ENCODE data around the gene MAML2. TPM values are rescaled to one million over a fixed set of nuclear protein-coding genes. Genes with fewer than 3 reads are reported as not detected.

Gene MAML2
- polyA plus RNA-seq, 1 of the 3 experiments (the other 2 are of a cell fraction) = 20.1 TPM

GRCh38 chr11:96035031-96035739 lies 307.8 kb downstream of the MAML2 start:
- Histone ChIP-seq H3K9me2 (no peaks in the 10 kb centered on the region), H3K9ac (no peak overlapping the region), H3K4me3 (ENCODE audit: low read depth in 2 of 2, low read length in 1 of 2) (no peak overlapping the region), H3F3A (replicated peaks; ENCODE audit: insufficient read depth) (peaks cover 6% of the 10 kb centered on the region), H3K36me3 (replicated peaks in 1 of 2; ENCODE audit: control insufficient read depth in 1 of 2, insufficient read depth in 2 of 2, low read length in 1 of 2) (peaks cover 0 to 15% of the 10 kb centered on the region in 2 experiments), H3K4me2 (no peak overlapping the region), H2AFZ (ENCODE audit: low read depth) (no peak overlapping the region), H3K27ac (ENCODE audit: low read depth in 2 of 2, low read length in 1 of 2) (no peak overlapping the region), H3K4me1 (ENCODE audit: control insufficient read depth in 1 of 2, insufficient read depth in 2 of 2, low read depth in 1 of 2, low read length in 1 of 2) (no peaks in the 10 kb centered on the region), H4K20me1 (ENCODE audit: insufficient read depth) (no peaks in the 10 kb centered on the region), H3K27me3 (ENCODE audit: insufficient read depth) (no peaks in the 10 kb centered on the region), H3K79me2 (ENCODE audit: insufficient read depth) (peaks cover 39% of the 10 kb centered on the region), H3K9me3 (no peaks in the 10 kb centered on the region)
- 77% methylated on average over 5 of the region's 5 CpGs for WGBS (ENCODE audit: low lambda C conversion rate)
- no peak for DNase-seq
- ChIA-PET POLR2A (no interaction called here), CTCF (interaction anchor here (0.8 to 2.1 kb wide), 4 partner anchors 10 to 308 kb away, joined by 3 to 10 read pairs (median 5); partner anchors contain the start of gene MAML2)
- TF ChIP-seq NFIC (IDR thresholded peaks at IDR 0.05; ENCODE audit: borderline replicate concordance) = no peak
- no peak for TF ChIP-seq RCOR1 (IDR thresholded peaks at IDR 0.05; ENCODE audit: low read length)
- TF ChIP-seq FOXM1 (IDR thresholded peaks at IDR 0.05; ENCODE audit: low read depth) = no peak
- no peak for TF ChIP-seq RFX5 (IDR thresholded peaks at IDR 0.05; ENCODE audit: low read length)
- TF ChIP-seq YY1 (IDR thresholded peaks at IDR 0.05; ENCODE audit: low read depth) = no peak
- no peak for TF ChIP-seq FOXJ3 (CRISPR knock-in tag; IDR thresholded peaks at IDR 0.05)
- no peak for TF ChIP-seq TEAD4 (IDR thresholded peaks at IDR 0.05; ENCODE audit: borderline replicate concordance, insufficient read depth)
- TF ChIP-seq REST (IDR thresholded peaks at IDR 0.05; ENCODE audit: low read depth, low read length) = no peak
- TF ChIP-seq JUND (IDR thresholded peaks at IDR 0.05) = no peak
- TF ChIP-seq EP300 (IDR thresholded peaks at IDR 0.05; ENCODE audit: borderline replicate concordance in 1 of 2, low read depth in 1 of 2, low read length in 1 of 2) = no peak
- no peak for TF ChIP-seq TAF1 (IDR thresholded peaks at IDR 0.05; ENCODE audit: borderline replicate concordance, low read depth, low read length)

GRCh38 chr11:96033599-96033998 lies 309.4 kb downstream of the MAML2 start:
- POLR2A ChIA-PET = no interaction called here
- CTCF ChIA-PET = interaction anchor here (2.1 kb wide), 1 partner anchor 309 kb away, joined by 10 read pairs; the partner anchor contains the start of gene MAML2
- 87% methylated on average over 4 of the region's 4 CpGs for WGBS (ENCODE audit: low lambda C conversion rate)
- Histone ChIP-seq H3K4me2 (no peak overlapping the region), H3K27me3 (ENCODE audit: insufficient read depth) (no peaks in the 10 kb centered on the region), H2AFZ (ENCODE audit: low read depth) (no peak overlapping the region), H4K20me1 (ENCODE audit: insufficient read depth) (no peaks in the 10 kb centered on the region), H3K79me2 (ENCODE audit: insufficient read depth) (peaks cover 46% of the 10 kb centered on the region), H3K4me3 (ENCODE audit: low read depth in 2 of 2, low read length in 1 of 2) (no peak overlapping the region), H3K9ac (no peak overlapping the region), H3F3A (replicated peaks; ENCODE audit: insufficient read depth) (peaks cover 6% of the 10 kb centered on the region), H3K27ac (ENCODE audit: low read depth in 2 of 2, low read length in 1 of 2) (no peak overlapping the region), H3K36me3 (replicated peaks in 1 of 2; ENCODE audit: control insufficient read depth in 1 of 2, insufficient read depth in 2 of 2, low read length in 1 of 2) (peaks cover 0 to 13% of the 10 kb centered on the region in 2 experiments), H3K9me2 (no peaks in the 10 kb centered on the region), H3K4me1 (ENCODE audit: control insufficient read depth in 1 of 2, insufficient read depth in 2 of 2, low read depth in 1 of 2, low read length in 1 of 2) (no peaks in the 10 kb centered on the region), H3K9me3 (no peaks in the 10 kb centered on the region)
- no peak for DNase-seq
- no peak for TF ChIP-seq TAF1 (IDR thresholded peaks at IDR 0.05; ENCODE audit: borderline replicate concordance, low read depth, low read length)
- TF ChIP-seq SIN3A (IDR thresholded peaks at IDR 0.05; ENCODE audit: borderline replicate concordance, low read depth, low read length) = no peak
- TF ChIP-seq TEAD4 (IDR thresholded peaks at IDR 0.05; ENCODE audit: borderline replicate concordance, insufficient read depth) = no peak
- no peak for TF ChIP-seq JUND (IDR thresholded peaks at IDR 0.05)
- no peak for TF ChIP-seq RAD21 (IDR thresholded peaks at IDR 0.05; ENCODE audit: low read length)
- TF ChIP-seq MAX (IDR thresholded peaks at IDR 0.05; ENCODE audit: low read depth) = no peak
- no peak for TF ChIP-seq POLR2AphosphoS5 (IDR thresholded peaks at IDR 0.05; ENCODE audit: low read depth, low read length)
- TF ChIP-seq IRF3 (IDR thresholded peaks at IDR 0.05; ENCODE audit: low read depth, low read length) = no peak
- TF ChIP-seq REST (IDR thresholded peaks at IDR 0.05; ENCODE audit: low read depth, low read length) = no peak
- TF ChIP-seq EZH2phosphoT487 (IDR thresholded peaks at IDR 0.05; ENCODE audit: borderline replicate concordance, low read depth) = no peak

All from SK-N-SH (cell line).